IPS DF 4.7 (cell line): ENCODE data around the gene DIO3.

Experiments used
- DNase-seq: peaks from one replicate; pipeline ENCODE4 v3.0.0-alpha.2; 2013; ENCODE audit warnings: low spot score; ENCODE audit errors: extremely low read depth

DIO3 gene

DNA sequence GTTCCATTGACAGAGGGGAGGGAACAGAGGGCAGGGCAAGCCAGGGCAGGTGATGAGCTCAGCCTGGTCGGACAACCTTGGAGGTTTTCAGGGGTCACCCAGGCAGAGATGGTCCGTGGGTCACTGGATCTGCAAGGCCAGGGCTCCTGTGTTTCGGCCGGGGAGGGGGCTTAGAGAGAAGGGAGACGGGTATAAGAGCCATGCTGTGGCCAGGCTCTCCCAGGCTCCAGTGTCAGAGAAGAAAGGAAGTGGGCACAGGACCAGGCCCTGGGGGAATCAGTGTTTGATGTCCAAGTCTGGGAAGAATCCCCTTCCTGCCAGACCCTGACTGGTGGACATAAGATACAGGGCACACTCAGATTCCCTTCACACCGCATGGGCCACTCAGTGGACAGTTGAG, 36.9 kb downstream of the DIO3 start:
- DNase-seq, result no peak

- no peak for DNase-seq
These were observed 37.4 kb downstream of the DIO3 start for GRCh38 chr14:101598571-101599233.

- DNase-seq, result no peak
These were observed 38.1 kb downstream of the DIO3 start for GRCh38 chr14:101599234-101599885.

GRCh38 chr14:101600336-101600890, 39.1 kb downstream of the DIO3 start:
- no peak for DNase-seq

DNA sequence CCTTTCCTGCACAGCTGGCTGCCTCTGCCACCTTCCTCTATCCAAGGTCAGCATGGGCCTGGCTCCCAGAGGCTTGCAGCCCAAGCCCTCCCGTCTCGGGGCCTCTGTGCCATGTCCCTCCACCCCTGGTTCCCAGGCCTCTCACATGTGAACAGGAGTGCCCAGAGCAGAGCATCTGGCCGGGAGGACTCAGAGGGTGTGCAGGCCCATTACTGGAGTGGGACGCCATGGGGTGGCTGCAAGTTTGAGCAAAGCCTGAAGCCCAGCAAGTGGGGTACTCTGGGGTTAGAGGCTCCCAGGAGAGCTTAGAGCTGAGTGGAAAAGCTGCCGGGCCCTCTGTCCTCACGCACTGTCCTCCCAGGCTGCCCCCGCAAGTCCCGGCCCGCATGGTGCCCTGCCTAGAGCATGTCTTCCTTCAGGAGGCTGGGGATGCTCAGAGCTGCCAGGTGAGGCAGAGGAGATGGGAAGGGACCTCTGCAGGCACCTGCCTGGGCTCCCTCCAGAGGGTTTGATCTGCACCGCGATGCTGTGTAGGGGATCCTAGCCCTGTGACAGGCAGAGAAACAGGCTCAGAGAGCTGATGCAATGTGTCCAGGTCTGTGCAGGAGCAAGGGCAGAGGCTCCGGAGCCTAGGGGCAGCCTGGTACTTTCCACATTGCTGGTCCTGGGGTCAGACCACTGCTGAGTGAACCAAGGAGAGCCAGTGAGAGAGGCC, 39.8 kb downstream of the DIO3 start:
- no peak for DNase-seq

DNA sequence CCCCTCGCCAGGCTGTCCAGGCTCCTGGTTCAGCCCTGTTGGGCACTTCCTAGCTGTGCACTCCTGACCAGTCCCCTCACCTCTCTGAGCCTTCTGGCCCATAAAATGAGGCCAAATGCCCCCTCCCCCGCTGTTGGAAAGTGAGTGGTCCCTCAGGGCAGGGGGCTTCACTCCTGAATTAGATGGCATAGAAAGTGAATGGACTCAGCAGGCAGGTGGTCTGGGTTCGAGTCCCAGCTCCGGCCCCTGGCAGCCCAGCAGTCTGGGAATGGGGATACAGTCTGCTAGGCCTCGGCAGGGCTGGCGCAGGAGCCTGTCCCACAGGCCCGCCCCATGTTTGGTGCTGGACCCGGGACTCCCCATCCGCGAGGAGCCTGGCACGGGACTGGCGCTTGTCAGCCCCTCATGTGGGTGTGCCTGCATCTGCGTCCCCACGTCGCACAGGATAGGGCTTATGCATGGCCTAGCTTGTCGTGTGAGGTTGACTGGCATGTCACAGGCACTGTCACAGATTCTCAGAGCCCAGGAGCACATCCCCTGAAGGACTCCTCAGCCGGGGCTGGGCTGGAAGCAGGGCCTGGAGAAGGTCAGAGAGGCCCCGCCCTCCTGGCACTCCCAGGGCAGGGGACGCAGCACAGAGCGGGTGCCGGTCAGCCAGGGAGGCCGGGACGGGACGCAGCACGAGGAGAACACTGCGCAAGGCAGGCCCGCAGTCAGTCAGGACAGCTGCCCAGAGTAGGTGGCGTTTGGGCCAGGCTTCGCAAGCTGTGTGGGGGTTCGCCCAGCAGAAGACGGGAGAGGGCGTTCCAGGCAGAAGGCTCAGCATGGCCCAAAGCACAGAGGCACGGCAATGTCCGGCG, 40.5 kb downstream of the DIO3 start:
- no peak for DNase-seq

GRCh38 chr14:101602466-101602840, 41.2 kb downstream of the DIO3 start:
- DNase-seq, result no peak

DNA sequence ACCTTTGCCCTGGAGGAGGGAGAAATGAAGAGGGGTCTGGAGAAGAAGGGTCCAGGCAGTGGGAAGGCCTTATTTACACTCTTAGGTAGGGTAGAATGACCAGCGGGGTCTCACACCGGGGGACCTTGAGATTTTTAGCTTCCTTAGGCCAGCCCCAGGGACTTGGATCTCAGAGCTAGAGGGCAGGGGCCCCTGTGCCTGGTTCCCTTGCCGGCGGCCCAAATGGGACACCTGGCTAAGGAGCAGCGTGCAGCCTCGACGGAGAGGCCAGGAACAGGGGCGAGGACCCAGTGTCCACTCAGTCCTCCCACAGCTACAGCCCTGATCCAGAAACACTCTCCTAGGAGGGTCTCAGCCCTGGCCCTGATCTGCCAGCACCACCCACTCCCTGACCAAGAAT, 41.8 kb downstream of the DIO3 start:
- DNase-seq, result no peak

- no peak for DNase-seq
These were observed 43.1 kb downstream of the DIO3 start for GRCh38 chr14:101604228-101604934.

GRCh38 chr14:101604935-101605780, 43.9 kb downstream of the DIO3 start:
- DNase-seq, result no peak

DNA sequence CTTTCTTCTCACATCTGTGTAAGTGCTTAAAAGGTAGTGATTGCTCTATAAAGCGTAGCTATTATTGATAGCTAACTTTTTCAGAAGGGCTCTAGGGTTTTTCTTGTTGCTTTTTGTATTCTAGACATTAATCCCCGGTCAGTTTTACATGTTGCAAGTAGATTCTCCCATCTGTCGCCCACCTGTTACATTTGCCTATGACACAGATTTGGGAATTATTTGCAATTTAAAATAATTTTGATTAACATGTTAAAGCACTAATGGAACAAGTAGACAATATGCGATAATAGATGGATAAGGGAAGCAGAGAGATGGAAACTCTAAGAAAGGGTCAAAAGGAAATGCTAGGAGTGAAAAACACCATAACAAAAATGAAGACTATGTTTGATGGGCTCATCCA, 44.5 kb downstream of the DIO3 start:
- DNase-seq, result no peak
